Measurements from ENCODE around the gene BCL2L15.

Gene BCL2L15

GRCh38 chr1:113874012-113874879 lies 13.1 kb downstream of the BCL2L15 start:
- Histone ChIP-seq H2AK5ac (ENCODE audit: low read length) (no peak overlapping the region), H3K79me1 (ENCODE audit: low read length) (no peaks in the 10 kb centered on the region), H4K8ac (ENCODE audit: low read depth, low read length) (peak overlapping the region; percentile 28), H2BK5ac (ENCODE audit: low read length) (no peak overlapping the region), H3K18ac (ENCODE audit: low read length) (no peak overlapping the region), H3K4ac (ENCODE audit: low read depth, low read length) (no peak overlapping the region), H3K9ac (ENCODE audit: low read length) (no peak overlapping the region), H3K27ac (ENCODE audit: low read depth, low read length) (no peak overlapping the region), H2BK15ac (replicated peaks; ENCODE audit: low read depth) (no peak overlapping the region), H3K4me1 (ENCODE audit: control insufficient read depth, low read depth, low read length) (no peaks in the 10 kb centered on the region), H3K56ac (ENCODE audit: low read length) (no peak overlapping the region), H3K23ac (ENCODE audit: low read length) (no peak overlapping the region), H3K36me3 (ENCODE audit: control insufficient read depth, insufficient read depth, low read length) (no peaks in the 10 kb centered on the region), H3K4me2 (ENCODE audit: low read length) (no peak overlapping the region), H2BK120ac (ENCODE audit: low read depth, low read length) (no peak overlapping the region), H3K4me3 (ENCODE audit: low read length) (no peak overlapping the region), H4K5ac (ENCODE audit: low read length) (no peak overlapping the region), H3K27me3 (ENCODE audit: insufficient read depth, low read length, poor library complexity) (no peaks in the 10 kb centered on the region), H3K79me2 (ENCODE audit: control insufficient read depth, insufficient read depth, low read length) (no peaks in the 10 kb centered on the region)
- peak; percentile 48 for DNase-seq
- WGBS (ENCODE audit: extremely low coverage, insufficient coverage, low lambda C conversion rate) = no CpG with 5 or more reads among the region's 1 CpG

- no peak overlapping the region for H3K23ac ChIP-seq (ENCODE audit: low read length)
- H3K27ac ChIP-seq (ENCODE audit: low read depth, low read length) = no peak overlapping the region
- H3K4me3 ChIP-seq (ENCODE audit: low read length) = no peak overlapping the region
- H4K8ac ChIP-seq (ENCODE audit: low read depth, low read length) = no peak overlapping the region
- H2BK5ac ChIP-seq (ENCODE audit: low read length) = no peak overlapping the region
- no peak overlapping the region for H2BK15ac ChIP-seq (replicated peaks; ENCODE audit: low read depth)
- DNase-seq = no peak
- no peaks in the 10 kb centered on the region for H3K4me1 ChIP-seq (ENCODE audit: control insufficient read depth, low read depth, low read length)
- H3K56ac ChIP-seq (ENCODE audit: low read length) = no peak overlapping the region
- H3K79me2 ChIP-seq (ENCODE audit: control insufficient read depth, insufficient read depth, low read length) = no peaks in the 10 kb centered on the region
- H2AK5ac ChIP-seq (ENCODE audit: low read length) = no peak overlapping the region
- H3K9ac ChIP-seq (ENCODE audit: low read length) = no peak overlapping the region
- no peaks in the 10 kb centered on the region for H3K79me1 ChIP-seq (ENCODE audit: low read length)
- H3K18ac ChIP-seq (ENCODE audit: low read length) = no peak overlapping the region
- H3K27me3 ChIP-seq (ENCODE audit: insufficient read depth, low read length, poor library complexity) = no peaks in the 10 kb centered on the region
- no peak overlapping the region for H2BK120ac ChIP-seq (ENCODE audit: low read depth, low read length)
- H4K5ac ChIP-seq (ENCODE audit: low read length) = no peak overlapping the region
- H3K36me3 ChIP-seq (ENCODE audit: control insufficient read depth, insufficient read depth, low read length) = no peaks in the 10 kb centered on the region
- no peak overlapping the region for H3K4ac ChIP-seq (ENCODE audit: low read depth, low read length)
- no peak overlapping the region for H3K4me2 ChIP-seq (ENCODE audit: low read length)
These were observed 15.0 kb downstream of the BCL2L15 start for GRCh38 chr1:113872219-113872935.

GRCh38 chr1:113871597-113872113 lies 15.7 kb downstream of the BCL2L15 start, which contains the start of gene PTPN22:
PTPN22 (minus strand) TSS chr1:113871712.
- DNase-seq = no peak

GRCh38 chr1:113870778-113871177 lies 16.6 kb downstream of the BCL2L15 start:
- Histone ChIP-seq H3K4me2 (ENCODE audit: low read length) (no peak overlapping the region), H4K5ac (ENCODE audit: low read length) (no peak overlapping the region), H4K8ac (ENCODE audit: low read depth, low read length) (no peak overlapping the region), H3K9ac (ENCODE audit: low read length) (no peak overlapping the region), H3K27ac (ENCODE audit: low read depth, low read length) (no peak overlapping the region), H2AK5ac (ENCODE audit: low read length) (no peak overlapping the region), H2BK5ac (ENCODE audit: low read length) (no peak overlapping the region), H2BK120ac (ENCODE audit: low read depth, low read length) (no peak overlapping the region), H3K4me1 (ENCODE audit: control insufficient read depth, low read depth, low read length) (no peaks in the 10 kb centered on the region), H3K56ac (ENCODE audit: low read length) (no peak overlapping the region), H3K18ac (ENCODE audit: low read length) (no peak overlapping the region), H3K27me3 (ENCODE audit: insufficient read depth, low read length, poor library complexity) (no peaks in the 10 kb centered on the region), H3K23ac (ENCODE audit: low read length) (no peak overlapping the region), H3K4ac (ENCODE audit: low read depth, low read length) (no peak overlapping the region), H3K4me3 (ENCODE audit: low read length) (no peak overlapping the region), H3K79me1 (ENCODE audit: low read length) (no peaks in the 10 kb centered on the region), H3K79me2 (ENCODE audit: control insufficient read depth, insufficient read depth, low read length) (no peaks in the 10 kb centered on the region), H3K36me3 (ENCODE audit: control insufficient read depth, insufficient read depth, low read length) (no peaks in the 10 kb centered on the region), H2BK15ac (replicated peaks; ENCODE audit: low read depth) (no peak overlapping the region)
- no peak for DNase-seq
- no CpG with 5 or more reads among the region's 3 CpGs for WGBS (ENCODE audit: extremely low coverage, insufficient coverage, low lambda C conversion rate)

More at GRCh38 chr1:113871597-113872113, 15.7 kb downstream of the BCL2L15 start, which contains the start of gene PTPN22:
- Histone ChIP-seq H3K79me2 (ENCODE audit: control insufficient read depth, insufficient read depth, low read length) (no peaks in the 10 kb centered on the region), H2BK120ac (ENCODE audit: low read depth, low read length) (no peak within 1 kb of the TSS), H4K5ac (ENCODE audit: low read length) (no peak within 1 kb of the TSS), H3K27me3 (ENCODE audit: insufficient read depth, low read length, poor library complexity) (no peaks in the 10 kb centered on the region), H2BK5ac (ENCODE audit: low read length) (no peak within 1 kb of the TSS), H3K4me3 (ENCODE audit: low read length) (no peak within 1 kb of the TSS), H3K56ac (ENCODE audit: low read length) (no peak within 1 kb of the TSS), H2AK5ac (ENCODE audit: low read length) (no peak within 1 kb of the TSS), H3K36me3 (ENCODE audit: control insufficient read depth, insufficient read depth, low read length) (no peaks in the 10 kb centered on the region), H3K9ac (ENCODE audit: low read length) (no peak within 1 kb of the TSS), H3K4me2 (ENCODE audit: low read length) (no peak within 1 kb of the TSS), H3K23ac (ENCODE audit: low read length) (no peak within 1 kb of the TSS), H3K18ac (ENCODE audit: low read length) (no peak within 1 kb of the TSS), H4K8ac (ENCODE audit: low read depth, low read length) (no peak within 1 kb of the TSS), H3K4ac (ENCODE audit: low read depth, low read length) (no peak within 1 kb of the TSS), H2BK15ac (replicated peaks; ENCODE audit: low read depth) (no peak within 1 kb of the TSS), H3K4me1 (ENCODE audit: control insufficient read depth, low read depth, low read length) (no peaks in the 10 kb centered on the region), H3K79me1 (ENCODE audit: low read length) (no peaks in the 10 kb centered on the region), H3K27ac (ENCODE audit: low read depth, low read length) (no peak within 1 kb of the TSS)
- no CpG with 5 or more reads among the region's 4 CpGs for WGBS (ENCODE audit: extremely low coverage, insufficient coverage, low lambda C conversion rate)

GRCh38 chr1:113868387-113869083 lies 18.8 kb downstream of the BCL2L15 start:
- Histone ChIP-seq H2BK5ac (ENCODE audit: low read length) (no peak overlapping the region), H4K5ac (ENCODE audit: low read length) (no peak overlapping the region), H3K27ac (ENCODE audit: low read depth, low read length) (no peak overlapping the region), H3K79me1 (ENCODE audit: low read length) (no peaks in the 10 kb centered on the region), H3K56ac (ENCODE audit: low read length) (no peak overlapping the region), H2BK15ac (replicated peaks; ENCODE audit: low read depth) (no peak overlapping the region), H3K4ac (ENCODE audit: low read depth, low read length) (no peak overlapping the region), H3K23ac (ENCODE audit: low read length) (no peak overlapping the region), H3K4me3 (ENCODE audit: low read length) (no peak overlapping the region), H3K79me2 (ENCODE audit: control insufficient read depth, insufficient read depth, low read length) (no peaks in the 10 kb centered on the region), H2AK5ac (ENCODE audit: low read length) (no peak overlapping the region), H3K4me2 (ENCODE audit: low read length) (no peak overlapping the region), H3K27me3 (ENCODE audit: insufficient read depth, low read length, poor library complexity) (no peaks in the 10 kb centered on the region), H2BK120ac (ENCODE audit: low read depth, low read length) (no peak overlapping the region), H3K9ac (ENCODE audit: low read length) (no peak overlapping the region), H3K36me3 (ENCODE audit: control insufficient read depth, insufficient read depth, low read length) (no peaks in the 10 kb centered on the region), H4K8ac (ENCODE audit: low read depth, low read length) (no peak overlapping the region), H3K18ac (ENCODE audit: low read length) (no peak overlapping the region), H3K4me1 (ENCODE audit: control insufficient read depth, low read depth, low read length) (no peaks in the 10 kb centered on the region)
- DNase-seq = no peak
- WGBS (ENCODE audit: extremely low coverage, insufficient coverage, low lambda C conversion rate) = no CpG with 5 or more reads among the region's 4 CpGs

Measured in mesendoderm (in vitro differentiated cells).